AG09319 (cell line): ENCODE measurements around the gene PPP2R5C.

Source experiments
- DNase-seq: peaks from one replicate; pipeline ENCODE4 v3.0.0-alpha.2; 2010; ENCODE audit warnings: low read depth; ENCODE audit errors: extremely low read depth
- CTCF ChIP-seq: IDR thresholded peaks from 2 replicates; pipeline ENCODE4 v1.5.1; 2011; ENCODE audit warnings: low read depth, mild to moderate bottlenecking, inconsistent platforms, low read length, moderate library complexity

PPP2R5C gene

GRCh38 chr14:101827286-101827685, 65.8 kb downstream of the PPP2R5C start:
- no peak for TF ChIP-seq CTCF
- no peak for DNase-seq

GRCh38 chr14:101828046-101828445, 66.5 kb downstream of the PPP2R5C start:
- TF ChIP-seq CTCF: no peak
- DNase-seq: peak; percentile 27

GRCh38 chr14:101830271-101830670, 68.8 kb downstream of the PPP2R5C start:
- TF ChIP-seq CTCF: no peak
- no peak for DNase-seq

- no peak for TF ChIP-seq CTCF
- DNase-seq: no peak
These were observed 71.5 kb downstream of the PPP2R5C start for GRCh38 chr14:101833045-101833444.

- TF ChIP-seq CTCF: no peak
- no peak for DNase-seq
These were observed 72.9 kb downstream of the PPP2R5C start for GRCh38 chr14:101834397-101834796.

GRCh38 chr14:101834800-101835547, 73.5 kb downstream of the PPP2R5C start:
- no peak for TF ChIP-seq CTCF
- peak; percentile 45 for DNase-seq

- DNase-seq: no peak
- TF ChIP-seq CTCF: no peak
These were observed 74.1 kb downstream of the PPP2R5C start for GRCh38 chr14:101835566-101835965.
